ENCODE measurements around the gene CKS1B. TPM values are rescaled to one million over a fixed set of nuclear protein-coding genes. Genes with fewer than 3 reads are reported as not detected.

Gene CKS1B
- total and polyA plus RNA-seq, 2 donors (not counting 1 experiment from before 2014, with no cell fraction given), result 40.3 to 55.4 TPM

GRCh38 chr1:155024315-155024714 lies 49.8 kb downstream of the CKS1B start:
- no peaks in the 10 kb centered on the region for H3K4me1 ChIP-seq (ENCODE audit: control insufficient read depth, extremely low read depth, insufficient read depth, low read length)
- H3K4me3 ChIP-seq (replicated peaks in 1 of 4; ENCODE audit: control extremely low read depth in 1 of 4, insufficient read depth in 1 of 4, low read depth in 3 of 4, low read length in 4 of 4), result no peak overlapping the region
- TF ChIP-seq EZH2 (IDR thresholded peaks at IDR 0.05; ENCODE audit: low read length, missing control alignments), result no peak
- TF ChIP-seq CTCF (conservative IDR thresholded peaks at IDR 0.05 in 1 of 2, IDR thresholded peaks at IDR 0.05 in 1 of 2; ENCODE audit: low read depth in 1 of 2, low read length in 2 of 2), result no peak
- no peaks in the 10 kb centered on the region for H3K36me3 ChIP-seq (ENCODE audit: control insufficient read depth, insufficient read depth, low read length)
- no peak overlapping the region for H3K27ac ChIP-seq (ENCODE audit: insufficient read depth, low read length)
- H4K20me1 ChIP-seq (ENCODE audit: control insufficient read depth, extremely low read depth, insufficient read depth, low read length), result no peaks in the 10 kb centered on the region
- H3K79me2 ChIP-seq (ENCODE audit: control insufficient read depth, insufficient read depth, low read length), result no peaks in the 10 kb centered on the region
- no peak overlapping the region for H2AFZ ChIP-seq (ENCODE audit: low read length)
- no peaks in the 10 kb centered on the region for H3K27me3 ChIP-seq (ENCODE audit: control insufficient read depth, insufficient read depth, low read length)
- no peak overlapping the region for H3K9ac ChIP-seq (ENCODE audit: insufficient read depth, low read length)
- no peak overlapping the region for H3K4me2 ChIP-seq (ENCODE audit: extremely low read depth, insufficient read depth, low read length)
- no peak for DNase-seq (ENCODE audit: low read depth in 2 of 2)
- no peaks in the 10 kb centered on the region for H3K9me3 ChIP-seq (ENCODE audit: control insufficient read depth, insufficient read depth, low read depth, low read length)

- Histone ChIP-seq H3K79me2 (ENCODE audit: control insufficient read depth, insufficient read depth, low read length) (no peaks in the 10 kb centered on the region), H3K4me3 (replicated peaks in 1 of 4; ENCODE audit: control extremely low read depth in 1 of 4, insufficient read depth in 1 of 4, low read depth in 3 of 4, low read length in 4 of 4) (no peak overlapping the region), H2AFZ (ENCODE audit: low read length) (no peak overlapping the region), H3K36me3 (ENCODE audit: control insufficient read depth, insufficient read depth, low read length) (no peaks in the 10 kb centered on the region), H3K9ac (ENCODE audit: insufficient read depth, low read length) (no peak overlapping the region), H4K20me1 (ENCODE audit: control insufficient read depth, extremely low read depth, insufficient read depth, low read length) (no peaks in the 10 kb centered on the region), H3K9me3 (ENCODE audit: control insufficient read depth, insufficient read depth, low read depth, low read length) (no peaks in the 10 kb centered on the region), H3K27me3 (ENCODE audit: control insufficient read depth, insufficient read depth, low read length) (no peaks in the 10 kb centered on the region), H3K4me1 (ENCODE audit: control insufficient read depth, extremely low read depth, insufficient read depth, low read length) (no peaks in the 10 kb centered on the region), H3K27ac (ENCODE audit: insufficient read depth, low read length) (no peak overlapping the region), H3K4me2 (ENCODE audit: extremely low read depth, insufficient read depth, low read length) (no peak overlapping the region)
- TF ChIP-seq EZH2 (IDR thresholded peaks at IDR 0.05; ENCODE audit: low read length, missing control alignments), result no peak
- no peak for TF ChIP-seq CTCF (conservative IDR thresholded peaks at IDR 0.05 in 1 of 2, IDR thresholded peaks at IDR 0.05 in 1 of 2; ENCODE audit: low read depth in 1 of 2, low read length in 2 of 2)
- no peak for DNase-seq (ENCODE audit: low read depth in 2 of 2)
Observed at GRCh38 chr1:155026154-155026553, 51.7 kb downstream of the CKS1B start.

- no peak overlapping the region for H2AFZ ChIP-seq (ENCODE audit: low read length)
- H3K9ac ChIP-seq (ENCODE audit: insufficient read depth, low read length), result no peak overlapping the region
- H3K4me3 ChIP-seq (replicated peaks in 1 of 4; ENCODE audit: control extremely low read depth in 1 of 4, insufficient read depth in 1 of 4, low read depth in 3 of 4, low read length in 4 of 4), result no peak overlapping the region
- H3K27ac ChIP-seq (ENCODE audit: insufficient read depth, low read length), result no peak overlapping the region
- H4K20me1 ChIP-seq (ENCODE audit: control insufficient read depth, extremely low read depth, insufficient read depth, low read length), result no peaks in the 10 kb centered on the region
- H3K9me3 ChIP-seq (ENCODE audit: control insufficient read depth, insufficient read depth, low read depth, low read length), result no peaks in the 10 kb centered on the region
- H3K4me1 ChIP-seq (ENCODE audit: control insufficient read depth, extremely low read depth, insufficient read depth, low read length), result no peaks in the 10 kb centered on the region
- no peaks in the 10 kb centered on the region for H3K27me3 ChIP-seq (ENCODE audit: control insufficient read depth, insufficient read depth, low read length)
- no peak overlapping the region for H3K4me2 ChIP-seq (ENCODE audit: extremely low read depth, insufficient read depth, low read length)
- no peaks in the 10 kb centered on the region for H3K79me2 ChIP-seq (ENCODE audit: control insufficient read depth, insufficient read depth, low read length)
- DNase-seq (ENCODE audit: low read depth in 2 of 2), result no peak
- no peaks in the 10 kb centered on the region for H3K36me3 ChIP-seq (ENCODE audit: control insufficient read depth, insufficient read depth, low read length)
- TF ChIP-seq CTCF (conservative IDR thresholded peaks at IDR 0.05 in 1 of 2, IDR thresholded peaks at IDR 0.05 in 1 of 2; ENCODE audit: low read depth in 1 of 2, low read length in 2 of 2), result no peak
- no peak for TF ChIP-seq EZH2 (IDR thresholded peaks at IDR 0.05; ENCODE audit: low read length, missing control alignments)
Observed at GRCh38 chr1:155026588-155026987, 52.1 kb downstream of the CKS1B start.

Other genes with a start within 250 kb of the CKS1B start
- not detected in 2 replicates for gene KCNN3, start 104.4 kb upstream of the CKS1B start, total RNA-seq
- gene KCNN3, start 104.4 kb upstream of the CKS1B start, polyA plus RNA-seq, result not detected in 2 replicates
- 8.5 and 10.1 TPM in 2 replicates for gene PMVK, start 38.0 kb upstream of the CKS1B start, total RNA-seq
- 25.1 and 33.5 TPM in 2 replicates for gene PMVK, start 38.0 kb upstream of the CKS1B start, polyA plus RNA-seq
- gene PBXIP1, start 18.6 kb upstream of the CKS1B start, total RNA-seq, result 106 and 113 TPM in 2 replicates
- 21.1 and 32.8 TPM in 2 replicates for gene PBXIP1, start 18.6 kb upstream of the CKS1B start, polyA plus RNA-seq
- 19.3 and 28.1 TPM in 2 replicates for gene PYGO2, start 12.9 kb upstream of the CKS1B start, total RNA-seq
- 15.3 and 17.4 TPM in 2 replicates for gene PYGO2, start 12.9 kb upstream of the CKS1B start, polyA plus RNA-seq
- gene SHC1, start 3.9 kb upstream of the CKS1B start, total RNA-seq, result 220 and 245 TPM in 2 replicates
- gene SHC1, start 3.9 kb upstream of the CKS1B start, polyA plus RNA-seq, result 277 and 289 TPM in 2 replicates
- 20.5 and 24.9 TPM in 2 replicates for gene FLAD1, start 8.7 kb downstream of the CKS1B start, total RNA-seq
- gene FLAD1, start 8.7 kb downstream of the CKS1B start, polyA plus RNA-seq, result 11.8 and 20.1 TPM in 2 replicates
- 0.26 TPM in 1 of 2 replicates, not detected in the other for gene LENEP, start 18.9 kb downstream of the CKS1B start, total RNA-seq
- not detected in 2 replicates for gene LENEP, start 18.9 kb downstream of the CKS1B start, polyA plus RNA-seq
- gene ZBTB7B, start 28.1 kb downstream of the CKS1B start, total RNA-seq, result 12.3 and 19.3 TPM in 2 replicates
- 6.2 and 7.0 TPM in 2 replicates for gene ZBTB7B, start 28.1 kb downstream of the CKS1B start, polyA plus RNA-seq
- under 0.01 and 0.17 TPM in 2 replicates for gene DCST2, start 59.1 kb downstream of the CKS1B start, total RNA-seq
- gene DCST2, start 59.1 kb downstream of the CKS1B start, polyA plus RNA-seq, result 0.06 and 0.10 TPM in 2 replicates
- not detected in 2 replicates for gene DCST1, start 59.1 kb downstream of the CKS1B start, total RNA-seq
- not detected in 2 replicates for gene DCST1, start 59.1 kb downstream of the CKS1B start, polyA plus RNA-seq
- 49.1 and 58.5 TPM in 2 replicates for gene ADAM15, start 76.6 kb downstream of the CKS1B start, total RNA-seq
- gene ADAM15, start 76.6 kb downstream of the CKS1B start, polyA plus RNA-seq, result 19.5 and 28.9 TPM in 2 replicates
- 2.8 and 3.8 TPM in 2 replicates for gene EFNA4, start 89.1 kb downstream of the CKS1B start, total RNA-seq
- 2.6 and 4.3 TPM in 2 replicates for gene EFNA4, start 89.1 kb downstream of the CKS1B start, polyA plus RNA-seq
- gene EFNA3, start 104.2 kb downstream of the CKS1B start, total RNA-seq, result 0.33 and 0.51 TPM in 2 replicates
- 0.16 and 0.30 TPM in 2 replicates for gene EFNA3, start 104.2 kb downstream of the CKS1B start, polyA plus RNA-seq
- 0.26 TPM in 1 of 2 replicates, not detected in the other for gene EFNA1, start 153.2 kb downstream of the CKS1B start, total RNA-seq
- 0.06 and 0.07 TPM in 2 replicates for gene EFNA1, start 153.2 kb downstream of the CKS1B start, polyA plus RNA-seq
- gene SLC50A1, start 161.2 kb downstream of the CKS1B start, total RNA-seq, result 35.4 and 61.1 TPM in 2 replicates
- 29.4 and 36.0 TPM in 2 replicates for gene SLC50A1, start 161.2 kb downstream of the CKS1B start, polyA plus RNA-seq
- gene DPM3, start 165.8 kb downstream of the CKS1B start, total RNA-seq, result 27.7 and 40.5 TPM in 2 replicates
- 31.9 and 35.4 TPM in 2 replicates for gene DPM3, start 165.8 kb downstream of the CKS1B start, polyA plus RNA-seq
- gene KRTCAP2, start 198.6 kb downstream of the CKS1B start, total RNA-seq, result 122 and 125 TPM in 2 replicates
- gene KRTCAP2, start 198.6 kb downstream of the CKS1B start, polyA plus RNA-seq, result 123 and 134 TPM in 2 replicates
- gene TRIM46, start 199.2 kb downstream of the CKS1B start, total RNA-seq, result 3.1 and 4.0 TPM in 2 replicates
- gene TRIM46, start 199.2 kb downstream of the CKS1B start, polyA plus RNA-seq, result 1.9 and 2.2 TPM in 2 replicates
- gene THBS3, start 233.2 kb downstream of the CKS1B start, total RNA-seq, result 36.8 and 38.3 TPM in 2 replicates
- gene THBS3, start 233.2 kb downstream of the CKS1B start, polyA plus RNA-seq, result 30.0 and 39.6 TPM in 2 replicates
- gene MTX1, start 234.0 kb downstream of the CKS1B start, total RNA-seq, result 36.7 and 46.6 TPM in 2 replicates
- gene MTX1, start 234.0 kb downstream of the CKS1B start, polyA plus RNA-seq, result 42.2 and 52.4 TPM in 2 replicates

Measured in fibroblast of lung (primary cell).